Measurements from ENCODE around the gene RPS6KA1. TPM values are rescaled to one million over a fixed set of nuclear protein-coding genes. Genes with fewer than 3 reads are reported as not detected.

The RPS6KA1 gene
- total RNA-seq, 6 experiments from 2014 or later = 6.2 to 42.6 (median 20.9) TPM

GRCh38 chr1:26558685-26559048 lies 29.1 kb downstream of the RPS6KA1 start:
- no peak overlapping the region for H3K27ac ChIP-seq
- no peaks in the 10 kb centered on the region for H3K9me3 ChIP-seq
- no peak for ATAC-seq
- no peak for DNase-seq
- 90% methylated on average over 2 of the region's 13 CpGs for WGBS (ENCODE audit: insufficient coverage, low coverage, low lambda C conversion rate, missing lambda C conversion rate)
- peaks cover 0 to 10% (median 2%) of the 10 kb centered on the region in 4 donors for H3K36me3 ChIP-seq
- no peaks in the 10 kb centered on the region for H3K27me3 ChIP-seq
- TF ChIP-seq CTCF (IDR thresholded peaks at IDR 0.05) (no peak), POLR2A (IDR thresholded peaks at IDR 0.05) (no peak)
- no peaks in the 10 kb centered on the region for H3K4me1 ChIP-seq
- H3K4me3 ChIP-seq = no peak overlapping the region
- intact Hi-C loops (cut with DNase I) = no loop called here

GRCh38 chr1:26560403-26560780 lies 30.8 kb downstream of the RPS6KA1 start:
- H3K27me3 ChIP-seq = no peaks in the 10 kb centered on the region
- H3K36me3 ChIP-seq = peaks cover 0 to 5% (median 2%) of the 10 kb centered on the region in 4 donors
- H3K9me3 ChIP-seq = no peaks in the 10 kb centered on the region
- no peak overlapping the region for H3K27ac ChIP-seq
- TF ChIP-seq CTCF (IDR thresholded peaks at IDR 0.05) (no peak), POLR2A (IDR thresholded peaks at IDR 0.05) (no peak)
- no peaks in the 10 kb centered on the region for H3K4me1 ChIP-seq
- DNase-seq = no peak
- no peak overlapping the region for H3K4me3 ChIP-seq
- 80% methylated on average over 2 of the region's 3 CpGs for whole genome bisulfite sequencing (ENCODE audit: insufficient coverage, low coverage, low lambda C conversion rate, missing lambda C conversion rate)
- ATAC-seq = no peak
- intact Hi-C loops (cut with DNase I) = no loop called here

GRCh38 chr1:26570287-26570686 lies 40.7 kb downstream of the RPS6KA1 start:
- Histone ChIP-seq H3K4me1 (peaks cover 0 to 10% (median 0%) of the 10 kb centered on the region in 4 donors), H3K27ac (no peak overlapping the region), H3K36me3 (peaks cover 0 to 6% (median 0%) of the 10 kb centered on the region in 4 donors), H3K9me3 (no peaks in the 10 kb centered on the region), H3K4me3 (no peak overlapping the region), H3K27me3 (no peaks in the 10 kb centered on the region)
- no peak for DNase-seq
- 72% methylated on average over 3 of the region's 4 CpGs for WGBS (ENCODE audit: insufficient coverage, low coverage, low lambda C conversion rate, missing lambda C conversion rate)
- intact Hi-C loops (cut with DNase I) = no loop called here
- ATAC-seq = no peak
- TF ChIP-seq POLR2A (IDR thresholded peaks at IDR 0.05) (no peak), CTCF (IDR thresholded peaks at IDR 0.05) (no peak)

- Histone ChIP-seq H3K36me3 (peaks cover 0 to 6% (median 0%) of the 10 kb centered on the region in 4 donors), H3K9me3 (no peaks in the 10 kb centered on the region), H3K27ac (no peak overlapping the region), H3K4me3 (no peak overlapping the region), H3K4me1 (peaks cover 0 to 12% (median 0%) of the 10 kb centered on the region in 4 donors), H3K27me3 (no peaks in the 10 kb centered on the region)
- DNase-seq (no peak), ATAC-seq (no peak)
- TF ChIP-seq CTCF (IDR thresholded peaks at IDR 0.05) = no peak
- no peak for TF ChIP-seq POLR2A (IDR thresholded peaks at IDR 0.05)
- WGBS (ENCODE audit: insufficient coverage, low coverage, low lambda C conversion rate, missing lambda C conversion rate) = 100% methylated on average over 1 of the region's 8 CpGs
- intact Hi-C loops (cut with DNase I) = no loop called here
Measured at GRCh38 chr1:26571381-26571780, 41.8 kb downstream of the RPS6KA1 start.

- DNase-seq = no peak
- ATAC-seq = no peak
- Histone ChIP-seq H3K9me3 (no peaks in the 10 kb centered on the region), H3K4me3 (no peak overlapping the region), H3K27me3 (no peaks in the 10 kb centered on the region), H3K27ac (no peak overlapping the region), H3K36me3 (peaks cover 0 to 6% (median 0%) of the 10 kb centered on the region in 4 donors), H3K4me1 (peaks cover 0 to 12% (median 0%) of the 10 kb centered on the region in 4 donors)
- intact Hi-C loops (cut with DNase I) = no loop called here
- WGBS (ENCODE audit: insufficient coverage, low coverage, low lambda C conversion rate, missing lambda C conversion rate) = 93% methylated on average over 6 of the region's 13 CpGs
- TF ChIP-seq CTCF (IDR thresholded peaks at IDR 0.05) = no peak
- TF ChIP-seq POLR2A (IDR thresholded peaks at IDR 0.05) = no peak
Measured at GRCh38 chr1:26574018-26574417, 44.5 kb downstream of the RPS6KA1 start.

Measured in right lobe of liver (tissue), 6 donors.